K562 (cell line): ENCODE measurements around the gene FBXW8.

Source experiments
- ATF3 ChIP-seq, 2 experiments: fragments of 450-650 bp in 1 of 2; sonication (generic) in 1 of 2; formaldehyde crosslinking in 1 of 2; IDR thresholded peaks in 1 of 2; conservative IDR thresholded peaks in 1 of 2; 2 replicates each; pipeline versions ENCODE4 v1.6.1 to v1.8.1; 2016 to 2023; ENCODE audit warnings: mild to moderate bottlenecking in 2 of 2, moderate library complexity in 2 of 2, inconsistent platforms in 1 of 2, missing genetic modification reagents in 1 of 2
- CBFB ChIP-seq: sonication (generic); formaldehyde crosslinking; IDR thresholded peaks from 2 replicates; pipeline ENCODE4 v1.4.0; 2020; ENCODE audit warnings: mild to moderate bottlenecking, missing genetic modification reagents
- CEBPB ChIP-seq: fragments of 450-650 bp; IDR thresholded peaks from 2 replicates; pipeline ENCODE4 v1.6.1; 2016; ENCODE audit warnings: missing genetic modification characterization, missing compliant biosample characterization
- MAFF ChIP-seq: IDR thresholded peaks from 2 replicates; pipeline ENCODE4 v1.6.1; 2012; ENCODE audit warnings: low read length, improper control_type of control experiment
- MAFK ChIP-seq: IDR thresholded peaks from 2 replicates; pipeline ENCODE4 v1.6.1; 2011; ENCODE audit warnings: low read length, improper control_type of control experiment
- NONO ChIP-seq, 2 experiments: fragments of 200-400 bp in 1 of 2; fragments of 450-650 bp in 1 of 2; formaldehyde crosslinking in 1 of 2; IDR thresholded peaks; 2 replicates each; pipeline ENCODE4 v1.6.1; 2017; ENCODE audit warnings: low read depth in 2 of 2, mild to moderate bottlenecking in 2 of 2, moderate library complexity in 2 of 2, low read length in 1 of 2
- PREB ChIP-seq: sonication (generic); formaldehyde crosslinking; IDR thresholded peaks from 2 replicates; pipeline ENCODE4 v1.8.1; 2023; ENCODE audit warnings: mild to moderate bottlenecking, missing genetic modification reagents
- RBM39 ChIP-seq: fragments of 200-400 bp; formaldehyde crosslinking; optimal IDR thresholded peaks from 2 replicates; pipeline ENCODE3; 2018; ENCODE audit warnings: low read depth, low read length
- USF2 ChIP-seq: sonication (generic); formaldehyde crosslinking; IDR thresholded peaks from 2 replicates; pipeline ENCODE4 v1.5.0; 2020; ENCODE audit warnings: missing genetic modification reagents

- TF ChIP-seq CEBPB (tag) (no peak), RBM39 (no peak), ATF3 (IDR thresholded peaks at IDR 0.05) (no peak), ATF3 (CRISPR knock-in tag; conservative IDR thresholded peaks at IDR 0.05) (no peak), PREB (CRISPR knock-in tag) (no peak), USF2 (no peak), CBFB (CRISPR knock-in tag) (no peak), MAFF (no peak), NONO (IDR thresholded peaks at IDR 0.05; ENCODE audit: low read depth in 2 of 2, low read length in 1 of 2) (no peak), MAFK (no peak)
These were observed 85.9 kb downstream of the FBXW8 start for GRCh38 chr12:116996621-116997020.
